Measurements from ENCODE around the gene RNF145.

DNA sequence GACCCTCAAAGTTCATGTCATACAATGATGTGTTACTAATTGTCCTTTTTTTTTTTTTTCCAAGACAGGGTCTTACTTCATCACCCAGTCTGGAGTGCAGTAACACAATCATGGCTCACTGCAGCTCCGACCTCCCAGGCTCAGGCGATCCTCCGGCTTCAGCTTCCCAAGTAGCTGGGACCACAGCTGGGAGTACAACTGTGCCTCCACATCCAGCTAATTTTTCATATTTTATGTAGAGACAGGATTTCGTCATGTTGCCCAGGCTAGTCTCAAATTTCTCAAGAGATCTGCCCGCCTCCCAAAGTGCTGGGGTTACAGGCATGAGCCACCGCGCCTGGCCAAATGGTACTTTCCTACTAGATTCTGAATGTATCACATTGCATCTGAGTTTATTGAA is 60.3 kb downstream of the RNF145 start:
- TF ChIP-seq, protein P1, sequence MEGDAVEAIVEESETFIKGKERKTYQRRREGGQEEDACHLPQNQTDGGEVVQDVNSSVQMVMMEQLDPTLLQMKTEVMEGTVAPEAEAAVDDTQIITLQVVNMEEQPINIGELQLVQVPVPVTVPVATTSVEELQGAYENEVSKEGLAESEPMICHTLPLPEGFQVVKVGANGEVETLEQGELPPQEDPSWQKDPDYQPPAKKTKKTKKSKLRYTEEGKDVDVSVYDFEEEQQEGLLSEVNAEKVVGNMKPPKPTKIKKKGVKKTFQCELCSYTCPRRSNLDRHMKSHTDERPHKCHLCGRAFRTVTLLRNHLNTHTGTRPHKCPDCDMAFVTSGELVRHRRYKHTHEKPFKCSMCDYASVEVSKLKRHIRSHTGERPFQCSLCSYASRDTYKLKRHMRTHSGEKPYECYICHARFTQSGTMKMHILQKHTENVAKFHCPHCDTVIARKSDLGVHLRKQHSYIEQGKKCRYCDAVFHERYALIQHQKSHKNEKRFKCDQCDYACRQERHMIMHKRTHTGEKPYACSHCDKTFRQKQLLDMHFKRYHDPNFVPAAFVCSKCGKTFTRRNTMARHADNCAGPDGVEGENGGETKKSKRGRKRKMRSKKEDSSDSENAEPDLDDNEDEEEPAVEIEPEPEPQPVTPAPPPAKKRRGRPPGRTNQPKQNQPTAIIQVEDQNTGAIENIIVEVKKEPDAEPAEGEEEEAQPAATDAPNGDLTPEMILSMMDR (IDR thresholded peaks at IDR 0.05): no peak
- TF ChIP-seq POLR2A (IDR thresholded peaks at IDR 0.05): no peak
